H7 (cell line): ENCODE results near the gene ALK. TPM values are rescaled to one million over a fixed set of nuclear protein-coding genes. Genes with fewer than 3 reads are reported as not detected.

Experiments
- DNase-seq: peaks from one replicate; pipeline ENCODE4 v3.0.0; 2012
- H3K27me3 ChIP-seq: 2 replicates; pipeline ENCODE4 v1.6.0; 2011; ENCODE audit warnings: mild to moderate bottlenecking, low read length; ENCODE audit not compliant: control insufficient read depth, insufficient read depth
- H3K36me3 ChIP-seq: replicated peaks from 2 replicates; pipeline ENCODE4 v1.5.1; 2011; ENCODE audit warnings: low read length; ENCODE audit not compliant: control insufficient read depth, insufficient read depth
- H3K4me3 ChIP-seq: 2 replicates; pipeline ENCODE4 v1.5.1; 2011; ENCODE audit warnings: low read depth, mild to moderate bottlenecking, control low read depth, low read length, moderate library complexity; ENCODE audit not compliant: insufficient read depth
- total RNA-seq: library from RNA; depleted of rRNA; stranded (reverse); fragments of >200 nt; shearing (Covaris generic); gene quantifications from 2 replicates; pipeline ENCODE4 v1.2.3, GENCODE V29; 2014

Gene ALK
- total RNA-seq, 1 experiment from 2014 or later: 0.21 TPM

GRCh38 chr2:29317801-29318485, 603.4 kb downstream of the ALK start:
- no peak for DNase-seq
- no peaks in the 10 kb centered on the region for H3K36me3 ChIP-seq
- no peak overlapping the region for H3K4me3 ChIP-seq
- no peaks in the 10 kb centered on the region for H3K27me3 ChIP-seq

DNA sequence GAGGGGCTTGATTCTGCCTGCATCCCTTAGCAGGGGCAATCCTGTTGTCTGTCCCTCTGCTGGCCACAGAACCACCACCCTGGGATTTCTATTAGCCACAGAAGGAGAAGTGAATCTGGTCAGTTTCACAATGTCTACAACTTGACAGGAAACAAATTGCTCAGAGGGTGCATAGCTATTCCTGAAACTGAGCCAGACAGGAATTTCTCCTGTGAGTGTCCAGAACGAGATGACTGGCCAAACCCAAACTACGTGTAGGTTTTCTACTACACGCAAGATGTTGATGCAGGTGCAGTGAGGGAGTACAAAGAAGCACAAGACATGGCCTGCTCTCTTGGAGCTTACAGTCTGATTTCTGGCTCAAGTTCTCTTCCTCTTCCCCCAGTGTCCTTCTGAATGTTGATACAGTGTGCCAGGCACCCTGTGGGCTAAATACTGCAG, 604.3 kb downstream of the ALK start:
- Histone ChIP-seq H3K27me3 (no peaks in the 10 kb centered on the region), H3K4me3 (no peak overlapping the region), H3K36me3 (no peaks in the 10 kb centered on the region)
- DNase-seq: no peak

DNA sequence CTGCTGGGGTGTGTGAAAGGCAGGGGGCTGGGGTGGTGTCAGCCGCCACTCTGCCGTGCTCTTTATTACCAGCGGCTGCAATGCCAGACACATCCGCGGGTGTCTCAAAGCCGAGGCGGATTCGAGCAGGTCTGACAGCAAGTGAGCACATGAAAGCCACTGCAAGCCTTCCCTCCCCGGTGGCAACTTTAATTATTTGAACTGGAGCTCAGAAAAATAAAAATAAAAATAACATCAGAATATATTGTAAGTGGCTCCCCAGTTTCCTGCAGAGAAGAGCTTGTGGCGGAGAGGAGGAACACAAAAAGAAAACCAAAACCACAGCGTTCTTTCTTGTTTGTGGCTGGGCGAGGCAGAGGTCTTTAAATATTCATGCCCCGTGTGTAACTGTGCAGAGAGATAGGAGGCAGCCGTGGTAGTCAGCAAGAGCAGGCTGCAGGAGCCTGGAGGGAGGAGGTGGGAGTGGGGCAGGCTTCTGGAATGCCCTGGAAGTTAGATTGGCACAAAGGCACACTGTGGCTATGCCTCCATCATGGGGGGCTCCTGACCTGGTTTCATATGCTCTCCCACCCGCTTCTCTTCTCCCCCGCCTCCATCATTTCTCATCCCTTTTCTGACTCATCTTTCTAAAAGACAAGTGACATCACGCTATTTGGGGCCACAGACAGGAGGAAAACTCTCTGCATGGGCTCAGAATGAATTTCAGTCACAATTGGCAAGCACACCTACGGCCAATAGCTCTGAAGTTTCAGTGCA, 606.4 kb downstream of the ALK start:
- H3K27me3 ChIP-seq: no peaks in the 10 kb centered on the region
- peak; percentile 52 for DNase-seq
- no peaks in the 10 kb centered on the region for H3K36me3 ChIP-seq
- H3K4me3 ChIP-seq: no peak overlapping the region

- DNase-seq: no peak
- Histone ChIP-seq H3K27me3 (no peaks in the 10 kb centered on the region), H3K36me3 (no peaks in the 10 kb centered on the region), H3K4me3 (no peak overlapping the region)
These were observed 609.9 kb downstream of the ALK start for GRCh38 chr2:29311458-29311857.

- Histone ChIP-seq H3K4me3 (no peak overlapping the region), H3K36me3 (no peaks in the 10 kb centered on the region), H3K27me3 (no peaks in the 10 kb centered on the region)
- no peak for DNase-seq
These were observed 610.6 kb downstream of the ALK start for GRCh38 chr2:29310650-29311348.

- H3K4me3 ChIP-seq: no peak overlapping the region
These were observed 612.0 kb downstream of the ALK start for GRCh38 chr2:29309090-29310029.

DNA sequence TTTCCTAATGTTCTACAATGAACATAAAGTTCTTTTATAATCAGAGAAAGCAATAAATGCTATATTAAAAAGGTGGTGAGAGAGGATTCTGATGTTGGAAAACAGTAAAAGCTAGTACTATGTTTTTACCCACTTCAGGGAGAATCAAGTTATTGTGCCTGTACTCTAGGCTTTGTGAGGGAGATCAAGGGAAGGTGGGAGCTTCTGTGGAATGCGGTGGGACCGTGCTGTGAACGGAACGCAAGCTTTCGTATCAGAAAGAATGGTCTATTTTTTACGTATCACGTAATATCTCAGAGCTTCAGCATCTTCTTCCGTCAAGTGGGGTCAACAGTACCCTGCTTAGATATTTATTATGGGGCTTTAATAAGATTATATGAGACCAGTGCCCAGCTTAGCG, 613.0 kb downstream of the ALK start:
- Histone ChIP-seq H3K27me3 (no peaks in the 10 kb centered on the region), H3K4me3 (no peak overlapping the region), H3K36me3 (no peaks in the 10 kb centered on the region)
- DNase-seq: no peak

More at GRCh38 chr2:29309090-29310029, 612.0 kb downstream of the ALK start:
- Histone ChIP-seq H3K36me3 (no peaks in the 10 kb centered on the region), H3K27me3 (no peaks in the 10 kb centered on the region)
- peak; percentile 72 for DNase-seq

- H3K36me3 ChIP-seq: no peaks in the 10 kb centered on the region
- H3K27me3 ChIP-seq: no peaks in the 10 kb centered on the region
- H3K4me3 ChIP-seq: no peak overlapping the region
- DNase-seq: no peak
These were observed 613.9 kb downstream of the ALK start for GRCh38 chr2:29307519-29307918.

DNA sequence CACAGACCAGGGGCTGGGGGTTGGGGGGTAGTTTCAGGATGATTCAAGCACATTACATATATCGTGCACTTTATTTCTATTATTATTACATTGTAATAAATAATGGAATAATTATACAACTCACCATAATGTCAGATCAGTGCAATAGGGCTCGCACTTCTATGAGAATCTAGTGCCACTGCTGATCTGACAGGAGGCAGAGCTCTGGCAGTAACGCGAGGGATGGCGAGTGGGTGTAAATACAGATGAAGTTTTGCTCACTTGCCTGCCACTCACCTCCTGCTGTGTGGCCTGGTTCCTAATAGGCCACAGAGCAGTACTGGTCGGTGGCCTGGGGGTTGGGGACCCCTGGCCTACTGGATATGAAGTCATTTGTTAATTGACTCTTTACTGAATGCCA, 615.6 kb downstream of the ALK start:
- no peak for DNase-seq
- Histone ChIP-seq H3K27me3 (no peaks in the 10 kb centered on the region), H3K36me3 (no peaks in the 10 kb centered on the region), H3K4me3 (no peak overlapping the region)

DNA sequence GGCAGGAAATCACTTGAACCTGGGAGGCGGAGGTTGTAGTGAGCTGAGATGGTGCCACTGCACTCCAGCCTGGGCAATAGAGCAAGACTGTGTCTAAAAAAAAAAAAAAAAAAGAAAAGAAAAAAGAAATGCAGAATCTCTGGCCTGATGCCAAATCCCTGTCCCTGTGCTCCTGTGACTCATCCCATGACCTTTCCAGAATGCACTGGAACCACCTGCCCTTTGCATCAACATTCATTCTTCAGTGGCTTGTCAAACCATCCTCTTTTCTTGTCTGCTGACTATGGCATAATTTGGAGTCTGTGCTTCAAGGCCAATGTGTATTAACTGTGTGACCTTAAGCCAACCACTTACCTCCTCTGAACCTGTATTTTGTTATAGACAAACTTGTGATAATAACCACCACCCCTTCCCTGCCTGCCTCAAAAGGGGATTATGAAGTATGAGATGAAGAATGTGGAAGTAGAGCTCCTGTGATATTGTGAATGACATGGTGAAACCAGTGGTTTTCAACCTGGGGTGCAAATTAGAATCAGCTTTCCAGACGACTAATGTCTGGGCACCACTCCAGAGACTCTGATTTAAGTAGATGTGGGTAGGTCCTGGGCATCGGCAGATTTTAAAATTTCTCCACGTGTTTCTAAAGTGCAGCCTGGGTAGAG, 616.9 kb downstream of the ALK start:
- no peak for DNase-seq
- no peak overlapping the region for H3K4me3 ChIP-seq
- no peaks in the 10 kb centered on the region for H3K36me3 ChIP-seq
- no peaks in the 10 kb centered on the region for H3K27me3 ChIP-seq

DNA sequence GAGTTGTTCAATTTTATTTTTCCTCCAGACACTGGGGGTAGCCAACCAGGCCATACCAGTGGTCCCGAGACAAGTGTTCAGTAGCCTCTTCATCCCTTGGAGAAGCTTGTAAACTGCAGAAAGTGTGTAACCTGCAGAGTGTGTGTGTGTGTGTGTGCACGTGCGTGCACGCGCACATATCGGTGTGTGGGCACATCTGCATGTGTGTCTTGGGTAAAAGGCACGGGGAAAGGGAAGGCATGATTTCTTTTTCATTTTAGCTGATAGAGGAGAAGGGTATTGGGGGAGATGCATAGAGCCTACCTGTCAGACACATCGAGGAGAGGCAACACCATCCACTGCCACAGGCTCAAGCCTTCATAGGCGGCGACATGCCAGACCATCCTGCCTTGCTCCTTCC, 624.8 kb downstream of the ALK start:
- H3K27me3 ChIP-seq: no peaks in the 10 kb centered on the region
- H3K36me3 ChIP-seq: no peaks in the 10 kb centered on the region
- no peak overlapping the region for H3K4me3 ChIP-seq
- DNase-seq: no peak

DNA sequence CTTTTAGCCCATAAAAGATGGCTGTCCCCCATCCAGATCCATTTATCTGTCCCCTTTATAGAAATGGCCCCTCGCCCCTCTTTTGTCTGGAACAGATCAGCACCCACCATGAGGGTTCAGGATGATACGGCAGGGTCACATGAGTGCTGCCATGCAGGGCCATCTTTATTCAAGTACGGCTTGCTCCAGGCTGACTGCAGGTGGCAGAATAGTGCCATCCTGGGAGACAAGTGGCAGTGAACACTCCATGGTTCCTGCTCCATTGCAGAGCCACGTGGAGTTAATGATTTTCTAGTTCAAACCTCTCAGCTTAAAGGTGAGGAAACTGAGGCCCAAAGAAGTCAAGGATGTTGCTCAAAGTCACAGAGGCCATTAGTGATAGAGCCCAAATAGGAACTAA, 625.5 kb downstream of the ALK start:
- DNase-seq: no peak
- no peaks in the 10 kb centered on the region for H3K27me3 ChIP-seq
- H3K4me3 ChIP-seq: no peak overlapping the region
- no peaks in the 10 kb centered on the region for H3K36me3 ChIP-seq

- H3K27me3 ChIP-seq: no peaks in the 10 kb centered on the region
- H3K36me3 ChIP-seq: no peaks in the 10 kb centered on the region
- peak; percentile 69 for DNase-seq
- no peak overlapping the region for H3K4me3 ChIP-seq
These were observed 627.5 kb downstream of the ALK start for GRCh38 chr2:29293830-29294438.
